GM23338 (cell line): Measurements from ENCODE around the gene CYP4F22. TPM values are rescaled to one million over a fixed set of nuclear protein-coding genes. Genes with fewer than 3 reads are reported as not detected.

ENCODE experiments used
- ATAC-seq: fragments of 200-7000 bp; cut with Tn5 transposase; 3 replicates; pipeline ENCODE4 v1.9.1; 2020
- DNase-seq: peaks from one replicate; pipeline ENCODE4 v3.0.0-alpha.2; 2015; ENCODE audit warnings: low spot score
- H2AFZ ChIP-seq: fragments of 200-600 bp; sonication (generic); 2 replicates; pipeline ENCODE4 v1.8.0; 2016; ENCODE audit warnings: antibody characterized with exemption, mild to moderate bottlenecking, moderate library complexity
- H3F3A ChIP-seq: fragments of 200-600 bp; sonication (generic); replicated peaks from 2 replicates; pipeline ENCODE4 v1.8.0; 2017; ENCODE audit warnings: antibody characterized with exemption, mixed run types, low read depth
- H3K27ac ChIP-seq: fragments of 200-600 bp; sonication (generic); 2 replicates; pipeline ENCODE4 v1.6.1; 2016; ENCODE audit warnings: low read depth
- H3K27me3 ChIP-seq: fragments of 200-600 bp; sonication (generic); 2 replicates; pipeline ENCODE4 v1.8.0; 2016; ENCODE audit warnings: mild to moderate bottlenecking, mixed run types, moderate library complexity; ENCODE audit not compliant: insufficient read depth
- H3K36me3 ChIP-seq: fragments of 200-600 bp; sonication (generic); 2 replicates; pipeline ENCODE4 v1.8.0; 2016; ENCODE audit warnings: mild to moderate bottlenecking; ENCODE audit not compliant: insufficient read depth
- H3K4me1 ChIP-seq: fragments of 200-600 bp; sonication (generic); 2 replicates; pipeline ENCODE4 v1.8.0; 2016; ENCODE audit warnings: mild to moderate bottlenecking, moderate library complexity; ENCODE audit not compliant: insufficient read depth
- H3K4me2 ChIP-seq: fragments of 200-600 bp; sonication (generic); 2 replicates; pipeline ENCODE4 v1.7.1; 2017; ENCODE audit warnings: mixed run types
- H3K4me3 ChIP-seq: fragments of 200-600 bp; sonication (generic); 2 replicates; pipeline ENCODE4 v1.6.1; 2016; ENCODE audit warnings: mixed run types
- H3K79me2 ChIP-seq: fragments of 200-600 bp; sonication (generic); replicated peaks from 2 replicates; pipeline ENCODE4 v1.8.0; 2017; ENCODE audit warnings: mild to moderate bottlenecking; ENCODE audit not compliant: insufficient read depth
- H3K9me2 ChIP-seq: fragments of 200-600 bp; sonication (generic); 2 replicates; pipeline ENCODE4 v1.8.0; 2017; ENCODE audit not compliant: insufficient read depth
- H4K20me1 ChIP-seq: fragments of 200-600 bp; sonication (generic); replicated peaks from 2 replicates; pipeline ENCODE4 v1.8.0; 2017; ENCODE audit warnings: mild to moderate bottlenecking; ENCODE audit not compliant: insufficient read depth
- H3K27ac Mint-ChIP-seq: 2 replicates; pipeline ENCODE4 v1.8.0; 2020; ENCODE audit warnings: inconsistent platforms, mild to moderate bottlenecking, moderate library complexity, mixed read lengths
- H3K27me3 Mint-ChIP-seq: 3 replicates; pipeline ENCODE4 v1.8.0; 2022; ENCODE audit warnings: low read depth, mild to moderate bottlenecking, moderate library complexity, mixed read lengths, inconsistent platforms; ENCODE audit not compliant: insufficient read depth, poor library complexity
- H3K36me3 Mint-ChIP-seq: 3 replicates; pipeline ENCODE4 v1.8.0; 2021; ENCODE audit warnings: low read depth, mild to moderate bottlenecking, inconsistent platforms, moderate library complexity, mixed read lengths
- H3K4me1 Mint-ChIP-seq: 3 replicates; pipeline ENCODE4 v1.8.0; 2020; ENCODE audit warnings: mild to moderate bottlenecking, inconsistent platforms, mixed read lengths
- H3K4me3 Mint-ChIP-seq: 3 replicates; pipeline ENCODE4 v1.8.0; 2021; ENCODE audit warnings: moderate library complexity, mild to moderate bottlenecking, inconsistent platforms, mixed read lengths
- H3K9me3 Mint-ChIP-seq: 3 replicates; pipeline ENCODE4 v1.8.0; 2020; ENCODE audit warnings: moderate library complexity, mild to moderate bottlenecking, inconsistent platforms, mixed read lengths
- CREB1 ChIP-seq: fragments of 250-450 bp; sonication (Bioruptor Pico); IDR thresholded peaks from 2 replicates; pipeline ENCODE4 v1.5.0; 2020; ENCODE audit warnings: low read depth, mild to moderate bottlenecking, moderate library complexity
- CTCF ChIP-seq, 2 experiments: fragments of 200-600 bp in 1 of 2; sonication (generic) in 1 of 2; conservative IDR thresholded peaks; 2 replicates each; pipeline versions ENCODE4 v1.5.1 to v1.6.1; 2016 to 2017; ENCODE audit warnings: antibody characterized with exemption in 2 of 2, low read depth in 2 of 2, mild to moderate bottlenecking in 2 of 2, moderate library complexity in 1 of 2
- ETS1 ChIP-seq: IDR thresholded peaks from 2 replicates; pipeline ENCODE4 v1.6.1; 2016; ENCODE audit warnings: antibody characterized with exemption
- EZH2 ChIP-seq: fragments of 200-600 bp; sonication (generic); IDR thresholded peaks from one replicate; pipeline ENCODE4 v1.8.0; 2017; ENCODE audit warnings: antibody characterized with exemption, mild to moderate bottlenecking, low read depth; ENCODE audit not compliant: unreplicated experiment
- JUNB ChIP-seq: IDR thresholded peaks from one replicate; pipeline ENCODE4 v1.6.1; 2016; ENCODE audit warnings: antibody characterized with exemption; ENCODE audit not compliant: unreplicated experiment
- NANOG ChIP-seq: IDR thresholded peaks from 2 replicates; pipeline ENCODE4 v1.6.1; 2016; ENCODE audit warnings: antibody characterized with exemption, borderline replicate concordance
- STAT1 ChIP-seq: IDR thresholded peaks from one replicate; pipeline ENCODE4 v1.6.1; 2016; ENCODE audit warnings: antibody characterized with exemption; ENCODE audit not compliant: unreplicated experiment
- ZNF331 ChIP-seq: fragments of 250-450 bp; sonication (Bioruptor Pico); IDR thresholded peaks from 2 replicates; pipeline ENCODE4 v1.5.0; 2020; ENCODE audit warnings: low read depth, mild to moderate bottlenecking, moderate library complexity
- ZNF462 ChIP-seq: fragments of 250-450 bp; sonication (Bioruptor Pico); IDR thresholded peaks from 2 replicates; pipeline ENCODE4 v1.5.0; 2020; ENCODE audit warnings: mild to moderate bottlenecking, moderate library complexity
- polyA plus RNA-seq: library from polyadenylated mRNA; unstranded; fragments of >200 nt; fragmentation: Nextera tagmentation; extraction: Ambion mirVana; gene quantifications from 2 replicates; pipeline ENCODE4 v1.2.1, GENCODE V29; 2016
- total RNA-seq: library from RNA; depleted of rRNA; stranded (reverse); fragments of >200 nt; shearing (Covaris generic); gene quantifications from 2 replicates; pipeline ENCODE4 v1.2.3, GENCODE V29; 2014

The CYP4F22 gene
- total and polyA plus RNA-seq, 2 experiments from 2014 or later, result 0.24 to 1.5 TPM

- no peak for TF ChIP-seq EZH2
- no peak for TF ChIP-seq JUNB
- no peak for TF ChIP-seq ETS1
- TF ChIP-seq NANOG, result no peak
Observed at GRCh38 chr19:15555021-15555420, 46.7 kb downstream of the CYP4F22 start (continued).

- peak overlapping the region; percentile 53 for H3K4me3 ChIP-seq
- 0 out of 3 replicates have a peak, but pooled peaks cover 5% of the 10 kb centered on the region for H3K36me3 Mint-ChIP-seq
- H3F3A ChIP-seq, result no peaks in the 10 kb centered on the region
- H4K20me1 ChIP-seq, result no peaks in the 10 kb centered on the region
- H3K27ac ChIP-seq, result no peak overlapping the region
- peak overlapping the region; percentile 99 for H2AFZ ChIP-seq
- H3K9me3 Mint-ChIP-seq, result peaks cover 31% of the 10 kb centered on the region
- H3K4me1 Mint-ChIP-seq, result peaks cover 2% of the 10 kb centered on the region; the same call in 2 of the 3 replicates
- H3K36me3 ChIP-seq, result no peaks in the 10 kb centered on the region
- TF ChIP-seq ZNF331 (CRISPR knock-in tag) (no peak), CREB1 (CRISPR knock-in tag) (peak; percentile 74), NANOG (no peak), ZNF462 (CRISPR knock-in tag) (no peak), CTCF (conservative IDR thresholded peaks at IDR 0.05; ENCODE audit: low read depth in 2 of 2) (peak; percentile 74 to 89), STAT1 (peak; percentile 22), ETS1 (no peak)
- H3K9me2 ChIP-seq, result no peaks in the 10 kb centered on the region
- no peaks in the 10 kb centered on the region for H3K79me2 ChIP-seq
- no peaks in the 10 kb centered on the region for H3K4me1 ChIP-seq
- ATAC-seq, result peak; percentile 94
- peak overlapping the region; percentile 51 for H3K4me3 Mint-ChIP-seq
- no peaks in the 10 kb centered on the region for H3K27me3 ChIP-seq
- peaks cover 7% of the 10 kb centered on the region for H3K27me3 Mint-ChIP-seq
- DNase-seq, result peak; percentile 98
- no peak overlapping the region for H3K27ac Mint-ChIP-seq
- H3K4me2 ChIP-seq, result peak overlapping the region; percentile 79
Observed at GRCh38 chr19:15555759-15556633, 47.7 kb downstream of the CYP4F22 start.
